VCaP (cell line): ENCODE results near the gene CDK13.
"Not testable (repeated sequence)": the region's sequence is repeated elsewhere in the genome, so short reads cannot be mapped to it uniquely, and the experiment has no call there.

Source experiments
- H3K27ac ChIP-seq: fragments of 450-650 bp; 2 replicates; pipeline ENCODE4 v1.5.1; 2017
- TF ChIP-seq, protein P1 (sequence below): fragments of 450-650 bp; conservative IDR thresholded peaks from 2 replicates; pipeline ENCODE4 v1.5.1; 2017; ENCODE audit warnings: mild to moderate bottlenecking, moderate library complexity

Gene CDK13

DNA sequence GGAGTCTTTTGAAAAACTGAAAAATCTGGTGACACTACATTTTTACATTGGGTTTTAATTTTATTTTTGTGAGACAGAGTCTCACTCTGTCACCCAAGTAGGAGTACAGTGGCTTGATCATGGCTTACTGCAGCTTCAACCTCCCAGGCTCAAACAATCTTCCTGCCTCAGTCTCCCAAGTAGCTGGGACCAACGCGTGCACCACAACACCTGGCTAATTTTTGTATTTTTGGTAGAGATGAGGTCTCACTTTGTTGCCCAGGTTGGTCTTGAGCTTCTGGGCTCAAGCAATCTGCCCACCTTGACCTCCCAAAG lies 172.8 kb downstream of the CDK13 start:
- no peak overlapping the region for H3K27ac ChIP-seq
- TF ChIP-seq, protein P1, sequence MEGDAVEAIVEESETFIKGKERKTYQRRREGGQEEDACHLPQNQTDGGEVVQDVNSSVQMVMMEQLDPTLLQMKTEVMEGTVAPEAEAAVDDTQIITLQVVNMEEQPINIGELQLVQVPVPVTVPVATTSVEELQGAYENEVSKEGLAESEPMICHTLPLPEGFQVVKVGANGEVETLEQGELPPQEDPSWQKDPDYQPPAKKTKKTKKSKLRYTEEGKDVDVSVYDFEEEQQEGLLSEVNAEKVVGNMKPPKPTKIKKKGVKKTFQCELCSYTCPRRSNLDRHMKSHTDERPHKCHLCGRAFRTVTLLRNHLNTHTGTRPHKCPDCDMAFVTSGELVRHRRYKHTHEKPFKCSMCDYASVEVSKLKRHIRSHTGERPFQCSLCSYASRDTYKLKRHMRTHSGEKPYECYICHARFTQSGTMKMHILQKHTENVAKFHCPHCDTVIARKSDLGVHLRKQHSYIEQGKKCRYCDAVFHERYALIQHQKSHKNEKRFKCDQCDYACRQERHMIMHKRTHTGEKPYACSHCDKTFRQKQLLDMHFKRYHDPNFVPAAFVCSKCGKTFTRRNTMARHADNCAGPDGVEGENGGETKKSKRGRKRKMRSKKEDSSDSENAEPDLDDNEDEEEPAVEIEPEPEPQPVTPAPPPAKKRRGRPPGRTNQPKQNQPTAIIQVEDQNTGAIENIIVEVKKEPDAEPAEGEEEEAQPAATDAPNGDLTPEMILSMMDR, result no peak

DNA sequence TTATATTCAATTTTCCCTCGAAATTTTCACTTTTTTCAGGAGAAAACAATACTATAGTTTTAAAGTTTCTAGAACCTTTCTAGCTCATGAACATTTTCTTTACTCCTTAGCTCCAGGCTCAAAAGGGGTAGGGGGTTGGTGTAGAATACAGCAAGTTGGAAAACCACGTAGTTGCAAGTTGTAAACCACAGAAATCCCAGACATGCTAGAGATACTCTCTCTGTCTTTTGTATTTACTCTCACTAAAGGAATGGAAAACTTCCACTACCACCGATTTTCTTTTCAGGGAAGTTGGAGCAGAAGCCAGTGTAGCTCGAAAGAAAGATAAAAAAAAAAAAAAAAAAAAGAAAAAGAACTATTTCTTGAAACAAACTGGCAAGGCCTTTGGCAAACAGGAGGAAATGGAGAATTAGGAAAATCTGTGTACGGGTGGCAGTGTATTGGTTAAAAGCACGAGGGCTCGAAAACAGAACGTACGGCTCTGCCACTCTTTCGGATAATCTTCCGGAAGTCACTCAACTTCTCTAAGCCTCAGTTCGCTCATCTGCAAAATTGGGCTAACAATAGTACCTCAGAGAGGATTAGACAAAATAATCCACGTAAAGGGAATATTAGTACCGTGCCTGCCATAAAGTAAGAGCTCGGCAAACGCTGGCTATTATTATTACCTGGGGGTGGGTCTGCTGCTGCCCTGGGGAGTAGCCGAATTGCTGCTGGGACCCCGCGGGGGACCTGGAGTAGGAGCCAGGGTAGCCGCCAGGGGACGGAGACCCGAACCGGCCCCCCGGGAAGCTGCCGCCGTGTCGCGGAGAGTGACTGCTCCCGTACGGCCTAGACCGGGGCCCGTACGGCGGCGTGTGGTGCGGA lies 183.7 kb downstream of the CDK13 start:
- peak overlapping the region; percentile 93 for H3K27ac ChIP-seq
- TF ChIP-seq, protein P1, result no peak

DNA sequence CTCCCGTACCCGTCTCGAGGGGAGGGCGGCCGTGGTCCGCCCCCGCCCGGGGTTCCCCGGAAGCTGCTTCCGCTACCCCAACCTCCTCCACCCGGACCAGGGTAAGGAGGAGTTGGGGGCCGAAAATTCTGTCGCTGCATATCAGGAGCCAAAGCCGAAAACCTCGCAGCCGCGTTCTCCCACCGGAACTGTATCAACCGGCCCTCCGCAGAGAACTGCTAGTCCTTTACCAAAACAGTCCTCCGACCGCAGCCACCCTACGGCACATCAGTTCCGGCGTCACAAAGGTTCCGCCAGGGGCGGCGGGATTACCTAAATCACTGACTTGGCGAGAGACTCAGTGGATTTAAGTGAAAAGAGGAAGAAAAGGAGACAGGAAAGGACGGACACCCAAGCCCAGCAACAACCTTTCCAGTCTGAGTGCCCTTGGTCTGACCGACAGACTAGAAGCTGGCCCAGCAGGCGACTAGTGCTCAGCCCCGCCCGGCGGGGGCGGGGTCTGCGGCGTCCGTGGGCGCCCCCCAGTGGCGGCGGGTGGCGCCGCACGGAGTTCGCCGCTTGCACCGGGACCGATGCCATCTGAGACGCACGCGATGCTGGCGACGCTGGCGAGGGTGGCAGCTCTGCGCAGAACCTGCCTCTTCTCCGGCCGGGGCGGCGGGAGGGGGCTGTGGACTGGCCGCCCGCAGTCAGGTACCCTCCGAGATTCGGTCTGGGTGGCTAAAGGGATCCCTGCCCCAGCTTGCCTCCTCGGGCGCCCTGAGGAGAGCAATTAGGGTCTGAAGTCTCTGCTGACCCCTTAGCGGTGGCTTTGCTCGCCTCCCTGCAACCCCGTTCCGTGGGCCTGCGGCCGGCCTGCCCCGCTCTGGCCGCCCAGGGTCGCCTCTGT lies 184.6 kb downstream of the CDK13 start, which contains the start of the genes MPLKIP and SUGCT:
TSS of gene MPLKIP (minus strand) at position 195 of the 889 bp plus-strand sequence. CDS start at position 140, 55 bp downstream.
TSS of gene SUGCT (plus strand) at position 578 of the 889 bp plus-strand sequence.
- peak within 1 kb of the TSS; percentile 93 for H3K27ac ChIP-seq
- TF ChIP-seq, protein P1, result peak; percentile 100

DNA sequence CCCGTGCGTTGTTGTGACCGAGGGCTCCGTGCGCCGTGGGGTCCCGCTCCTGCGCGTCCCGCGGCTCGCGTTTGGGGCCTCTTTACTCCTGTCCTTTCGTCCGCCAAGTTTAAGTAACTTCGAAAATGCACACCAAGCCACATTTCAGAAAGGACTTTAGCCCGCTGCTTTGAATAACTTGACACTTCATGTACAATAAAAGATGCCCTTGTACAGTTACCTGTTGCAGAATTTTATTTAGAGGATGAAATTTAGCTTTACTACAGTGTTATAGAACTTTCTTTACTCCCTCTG lies 185.2 kb downstream of the CDK13 start:
- peak overlapping the region; percentile 93 for H3K27ac ChIP-seq
- TF ChIP-seq, protein P1, result no peak

DNA sequence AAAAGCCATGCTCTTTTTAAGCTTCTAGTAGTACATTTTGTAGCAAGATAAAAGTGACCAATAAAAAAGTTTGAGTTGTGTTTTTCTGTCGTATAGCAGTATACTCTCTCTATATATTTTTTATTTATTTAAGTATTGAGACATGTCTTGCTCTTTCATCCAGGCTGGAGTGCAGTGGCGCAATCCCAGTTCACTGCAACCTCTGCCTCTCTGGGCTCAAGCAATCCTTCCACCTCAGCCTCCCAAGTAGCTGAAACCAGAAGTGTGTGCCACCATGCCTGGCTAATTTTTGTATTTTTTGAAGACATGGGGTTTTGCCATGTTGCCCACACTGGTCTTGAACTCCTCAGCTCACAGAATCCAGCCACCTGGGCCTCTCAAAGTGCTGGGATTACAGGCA lies 187.5 kb downstream of the CDK13 start:
- TF ChIP-seq, protein P1, result no peak

GRCh38 chr7:40138973-40139372 lies 188.9 kb downstream of the CDK13 start:
- TF ChIP-seq, protein P1, result no peak
- no peak overlapping the region for H3K27ac ChIP-seq

More for the DNA sequence above, 187.5 kb downstream of the CDK13 start:
- no peak overlapping the region for H3K27ac ChIP-seq

GRCh38 chr7:40139891-40140290 lies 189.8 kb downstream of the CDK13 start:
- not testable (repeated sequence) for H3K27ac ChIP-seq

DNA sequence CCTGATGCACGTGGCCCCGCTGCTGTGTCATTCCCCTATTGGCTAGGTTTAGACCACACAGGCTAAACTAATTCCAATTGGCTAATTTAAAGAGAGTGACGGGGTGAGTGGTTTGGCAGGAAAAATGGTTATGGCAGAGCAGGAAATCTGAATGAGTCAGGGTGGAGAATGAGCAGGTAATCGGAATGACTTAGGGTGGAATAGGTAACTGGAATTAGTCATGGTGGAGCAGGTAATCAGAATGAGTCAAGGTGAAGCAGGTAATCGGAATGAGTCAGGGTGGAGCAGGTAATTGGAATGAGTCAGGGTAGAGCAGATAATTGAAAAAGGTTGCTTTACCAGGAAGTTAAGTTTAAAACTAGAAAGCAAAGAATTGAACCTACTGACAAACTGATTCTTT lies 191.9 kb downstream of the CDK13 start:
- H3K27ac ChIP-seq, result not testable (repeated sequence)

GRCh38 chr7:40145596-40146130 lies 195.6 kb downstream of the CDK13 start:
- not testable (repeated sequence) for H3K27ac ChIP-seq
